DMS153 treated with DMSO at 0.1 percent for 48 hours (cell line): ENCODE results near the gene ITLN1.

ENCODE experiments used
- DNase-seq: peaks from one replicate; lab custom pipeline; 2025; ENCODE audit not compliant: unreplicated experiment; lab: John Stamatoyannopoulos, UW

The ITLN1 gene

GRCh38 chr1:160826546-160826945 lies 58.4 kb downstream of the ITLN1 start:
- DNase-seq = no peak
